Aorta (tissue), 5 donors: ENCODE measurements around the gene NSL1. TPM values are rescaled to one million over a fixed set of nuclear protein-coding genes. Genes with fewer than 3 reads are reported as not detected.
"Not testable (repeated sequence)": the region's sequence is repeated elsewhere in the genome, so short reads cannot be mapped to it uniquely, and the experiment has no call there.

Experiments used
- ATAC-seq: fragments of 200-7000 bp; cut with Tn5 transposase; one replicate; pipeline ENCODE4 v1.9.1; 2022; ENCODE audit warnings: moderate library complexity; ENCODE audit not compliant: low FRiP score
- DNase-seq, 2 donors: peaks; one replicate each; pipeline ENCODE4 v3.0.0-alpha.2; 2020
- H3K27ac ChIP-seq, 2 donors: one replicate each; pipeline ENCODE4 v1.5.1; 2013; ENCODE audit warnings: low read length in 2 of 2, mild to moderate bottlenecking in 2 of 2, moderate library complexity in 2 of 2, control low read depth in 1 of 2, inconsistent platforms in 1 of 2, low read depth in 1 of 2
- H3K27me3 ChIP-seq, 2 donors: one replicate each; pipeline ENCODE4 v1.6.1; 2013; ENCODE audit warnings: control low read depth in 1 of 2, low read length in 1 of 2, mild to moderate bottlenecking in 1 of 2, moderate library complexity in 1 of 2; ENCODE audit not compliant: insufficient read depth in 2 of 2, control insufficient read depth in 1 of 2
- H3K36me3 ChIP-seq, 2 donors: one replicate each; pipeline ENCODE4 v1.6.1; 2013; ENCODE audit warnings: control low read depth in 1 of 2, low read length in 1 of 2, mild to moderate bottlenecking in 1 of 2; ENCODE audit not compliant: insufficient read depth in 2 of 2, control insufficient read depth in 1 of 2
- H3K4me1 ChIP-seq, 2 donors: one replicate each; pipeline ENCODE4 v1.6.1; 2013; ENCODE audit warnings: low read length in 2 of 2, control low read depth in 1 of 2, mild to moderate bottlenecking in 1 of 2, moderate library complexity in 1 of 2; ENCODE audit not compliant: insufficient read depth in 2 of 2, control insufficient read depth in 1 of 2
- H3K4me3 ChIP-seq, 2 donors: one replicate each; pipeline ENCODE4 v1.5.1; 2013; ENCODE audit warnings: low read length in 2 of 2, control low read depth in 1 of 2, mild to moderate bottlenecking in 1 of 2
- H3K9me3 ChIP-seq: one replicate; pipeline ENCODE4 v1.6.1; 2013; ENCODE audit warnings: mild to moderate bottlenecking, low read length; ENCODE audit not compliant: control insufficient read depth
- WGBS, 2 donors: extraction: QIAGEN DNeasy Blood & Tissue Kit; methylation state at CpG; one replicate each; pipeline ENCODE4 v1.1.7; 2013; 5-methylcytosine and 5-hydroxymethylcytosine counted together
- intact Hi-C, 2 donors: fragments of 100-400 bp; cut with DNase I; formaldehyde crosslinking; loops; one replicate each; pipeline versions ENCODE4 v1.14.2 to v1.15.0; 2022
- polyA plus RNA-seq, 2 donors: library from polyadenylated mRNA; stranded (reverse); fragments of 200-250 nt; gene quantifications; one replicate each; pipeline ENCODE4 v1.2.3, GENCODE V29; 2013
- total RNA-seq, 2 donors: library from RNA; stranded (reverse); fragmentation: NEBNext Ultra II Directional; extraction: Animal tissue kit (Norgen Biotek cat#: 25700); gene quantifications; one replicate each; pipeline ENCODE4 v1.2.1, GENCODE V29; 2021
- donor health status: healthy with polysubstance abuse.
- donor health status: Bipolar disorder and iron deficiency.
- donor health status: DM: no; HTN: no; CAD: no.
- donor health status: DM: no; HTN: no; CAD: no.
- donor health status: DM: yes; HTN: yes; CAD: no.

NSL1 gene
- total and polyA plus RNA-seq, 4 donors: 17.7 to 30.5 (median 27.7) TPM

DNA sequence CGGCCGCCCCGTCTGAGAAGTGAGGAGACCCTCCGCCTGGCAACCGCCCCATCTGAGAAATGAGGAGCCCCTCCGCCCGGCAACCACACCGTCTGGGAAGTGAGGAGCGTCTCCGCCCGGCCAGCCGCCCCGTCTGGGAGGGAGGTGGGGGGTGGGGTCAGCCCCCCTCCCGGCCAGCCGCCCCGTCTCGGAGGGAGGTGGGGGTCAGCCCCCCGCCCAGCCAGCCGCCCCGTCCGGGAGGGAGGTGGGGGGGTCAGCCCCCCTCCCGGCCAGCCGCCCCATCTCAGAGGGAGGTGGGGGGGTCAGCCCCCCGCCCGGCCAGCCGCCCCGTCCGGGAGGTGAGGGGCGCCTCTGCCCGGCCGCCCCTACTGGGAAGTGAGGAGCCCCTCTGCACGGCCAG is 12.5 kb downstream of the NSL1 start:
- intact Hi-C loops, ATAC-seq, DNase-seq, H3K27me3 ChIP-seq, H3K27ac ChIP-seq, H3K4me3 ChIP-seq, H3K9me3 ChIP-seq, H3K36me3 ChIP-seq, H3K4me1 ChIP-seq: not testable (repeated sequence)
- 93 to 96% methylated on average over 14 to 32 of the region's 32 CpGs for WGBS, 2 donors

DNA sequence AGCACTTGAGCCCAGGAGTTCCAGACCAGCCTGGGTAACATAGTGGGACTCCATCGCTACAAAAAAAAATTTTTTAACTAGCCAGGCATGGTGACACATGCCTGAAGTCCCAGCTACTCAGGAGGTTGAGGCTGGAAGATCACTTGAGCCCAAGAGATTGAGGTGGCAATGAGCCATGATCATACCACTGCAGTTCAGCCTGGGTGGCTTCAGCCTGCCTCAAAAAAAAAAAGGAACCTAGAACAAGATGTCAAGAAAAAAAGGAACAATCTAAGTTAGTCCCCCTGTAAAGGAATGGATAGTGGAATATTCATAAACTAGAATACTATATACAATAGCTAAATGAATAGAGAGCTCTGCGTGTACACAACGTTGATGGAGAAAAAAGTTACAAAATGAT is 14.4 kb downstream of the NSL1 start:
- no peak overlapping the region for H3K27ac ChIP-seq
- H3K4me1 ChIP-seq: no peaks in the 10 kb centered on the region
- DNase-seq (no peak), ATAC-seq (no peak)
- 93 to 98% methylated on average over 3 of the region's 3 CpGs for WGBS, 2 donors
- no peaks in the 10 kb centered on the region for H3K9me3 ChIP-seq
- no peaks in the 10 kb centered on the region for H3K36me3 ChIP-seq
- intact Hi-C loops: no loop called here
- H3K4me3 ChIP-seq: no peak overlapping the region
- no peaks in the 10 kb centered on the region for H3K27me3 ChIP-seq

- no peaks in the 10 kb centered on the region for H3K27me3 ChIP-seq
- intact Hi-C loops: no loop called here
- H3K4me3 ChIP-seq: no peak overlapping the region
- DNase-seq (no peak), ATAC-seq (no peak)
- no peaks in the 10 kb centered on the region for H3K4me1 ChIP-seq
- no peaks in the 10 kb centered on the region for H3K36me3 ChIP-seq
- H3K9me3 ChIP-seq: no peaks in the 10 kb centered on the region
- H3K27ac ChIP-seq: no peak overlapping the region
These were observed 16.3 kb downstream of the NSL1 start for GRCh38 chr1:212775241-212775640.

GRCh38 chr1:212774584-212774983 is 17.0 kb downstream of the NSL1 start:
- no peak overlapping the region for H3K27ac ChIP-seq
- no peak for ATAC-seq
- no peaks in the 10 kb centered on the region for H3K27me3 ChIP-seq
- no peaks in the 10 kb centered on the region for H3K4me1 ChIP-seq
- no peaks in the 10 kb centered on the region for H3K36me3 ChIP-seq
- no peak for DNase-seq
- H3K4me3 ChIP-seq: no peak overlapping the region
- no peaks in the 10 kb centered on the region for H3K9me3 ChIP-seq
- intact Hi-C loops: no loop called here
- 58 to 60% methylated on average over 2 of the region's 2 CpGs for WGBS, 2 donors

DNA sequence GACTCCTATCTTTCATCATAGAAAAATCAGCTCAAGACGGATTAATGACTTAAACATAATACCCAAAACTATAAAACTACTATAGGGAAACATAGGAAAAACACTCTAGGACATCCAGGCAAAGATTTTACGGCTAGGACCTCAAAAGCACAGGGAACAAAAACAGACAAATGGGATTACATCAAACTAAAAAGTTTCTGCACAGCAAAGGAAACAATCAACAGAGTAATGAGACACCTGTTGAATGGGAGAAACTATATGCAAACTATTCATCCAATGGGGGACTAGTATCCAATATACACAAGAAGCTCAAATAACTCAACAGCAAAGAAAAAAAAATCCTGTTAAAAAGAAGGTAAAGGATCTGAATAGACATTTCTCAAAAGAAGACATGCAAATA is 18.6 kb downstream of the NSL1 start:
- no peak for ATAC-seq
- H3K4me3 ChIP-seq: no peak overlapping the region
- no peaks in the 10 kb centered on the region for H3K4me1 ChIP-seq
- H3K27me3 ChIP-seq: no peaks in the 10 kb centered on the region
- WGBS, 2 donors: 90 to 94% methylated on average over 2 of the region's 2 CpGs
- H3K27ac ChIP-seq: no peak overlapping the region
- H3K36me3 ChIP-seq: no peaks in the 10 kb centered on the region
- no peak for DNase-seq
- intact Hi-C loops: no loop called here
- H3K9me3 ChIP-seq: no peaks in the 10 kb centered on the region

- ATAC-seq (no peak), DNase-seq (no peak)
- no peaks in the 10 kb centered on the region for H3K27me3 ChIP-seq
- no peaks in the 10 kb centered on the region for H3K9me3 ChIP-seq
- H3K4me1 ChIP-seq: no peaks in the 10 kb centered on the region
- H3K27ac ChIP-seq: no peak overlapping the region
- no peaks in the 10 kb centered on the region for H3K36me3 ChIP-seq
- no peak overlapping the region for H3K4me3 ChIP-seq
- intact Hi-C loops: no loop called here
These were observed 20.2 kb downstream of the NSL1 start for GRCh38 chr1:212771341-212771740.

- Histone ChIP-seq H3K4me1 (no peaks in the 10 kb centered on the region), H3K4me3 (no peak overlapping the region), H3K27ac (no peak overlapping the region), H3K36me3 (no peaks in the 10 kb centered on the region), H3K9me3 (no peaks in the 10 kb centered on the region), H3K27me3 (no peaks in the 10 kb centered on the region)
- ATAC-seq (no peak), DNase-seq (no peak)
- 94 to 95% methylated on average over 1 of the region's 1 CpG for WGBS, 2 donors
- intact Hi-C loops: no loop called here
These were observed 22.0 kb downstream of the NSL1 start for GRCh38 chr1:212769459-212770167.

GRCh38 chr1:212766825-212767224 is 24.8 kb downstream of the NSL1 start:
- H3K36me3 ChIP-seq, intact Hi-C loops, H3K27ac ChIP-seq, H3K4me1 ChIP-seq, ATAC-seq, H3K9me3 ChIP-seq, H3K4me3 ChIP-seq, DNase-seq, H3K27me3 ChIP-seq: not testable (repeated sequence)
- 49 to 50% methylated on average over 2 of the region's 2 CpGs for WGBS, 2 donors

DNA sequence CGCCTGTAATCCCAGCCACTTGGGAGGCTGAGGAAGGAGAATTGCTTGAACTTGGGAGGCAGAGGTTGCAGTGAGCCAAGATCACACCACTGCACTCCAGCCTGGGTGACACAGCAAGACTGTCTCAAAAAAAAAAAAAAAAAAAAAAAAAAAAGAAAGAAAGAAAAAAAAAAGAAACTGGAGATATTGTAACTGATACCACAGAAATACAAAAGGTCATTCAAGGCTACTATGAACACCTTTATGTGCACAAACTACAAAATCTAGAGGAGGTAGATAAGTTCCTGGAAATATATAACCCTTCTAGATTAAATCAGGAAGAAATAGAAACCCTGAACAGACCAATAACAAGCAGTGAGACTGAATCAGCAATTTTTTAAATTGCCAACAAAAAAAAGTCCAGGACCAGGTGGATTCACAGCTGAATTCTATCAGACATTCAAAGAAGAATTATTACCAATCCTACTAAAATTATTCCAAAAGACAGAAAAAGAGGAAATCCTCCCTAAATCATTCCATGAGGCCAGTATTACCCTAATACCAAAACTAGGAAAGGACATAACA is 26.8 kb downstream of the NSL1 start:
- H3K27me3 ChIP-seq, H3K4me3 ChIP-seq, intact Hi-C loops, H3K36me3 ChIP-seq, ATAC-seq, DNase-seq, H3K27ac ChIP-seq, H3K4me1 ChIP-seq, H3K9me3 ChIP-seq: not testable (repeated sequence)
- 94 to 95% methylated on average over 1 of the region's 1 CpG for WGBS, 2 donors
